ENCODE results near the gene KCNAB2. TPM values are rescaled to one million over a fixed set of nuclear protein-coding genes. Genes with fewer than 3 reads are reported as not detected.
A peak's percentile ranks its signal among the peaks of the same experiment; 100 is the strongest.

KCNAB2 gene
- total RNA-seq, 1 donor from 2014 or later: 3.1 TPM

DNA sequence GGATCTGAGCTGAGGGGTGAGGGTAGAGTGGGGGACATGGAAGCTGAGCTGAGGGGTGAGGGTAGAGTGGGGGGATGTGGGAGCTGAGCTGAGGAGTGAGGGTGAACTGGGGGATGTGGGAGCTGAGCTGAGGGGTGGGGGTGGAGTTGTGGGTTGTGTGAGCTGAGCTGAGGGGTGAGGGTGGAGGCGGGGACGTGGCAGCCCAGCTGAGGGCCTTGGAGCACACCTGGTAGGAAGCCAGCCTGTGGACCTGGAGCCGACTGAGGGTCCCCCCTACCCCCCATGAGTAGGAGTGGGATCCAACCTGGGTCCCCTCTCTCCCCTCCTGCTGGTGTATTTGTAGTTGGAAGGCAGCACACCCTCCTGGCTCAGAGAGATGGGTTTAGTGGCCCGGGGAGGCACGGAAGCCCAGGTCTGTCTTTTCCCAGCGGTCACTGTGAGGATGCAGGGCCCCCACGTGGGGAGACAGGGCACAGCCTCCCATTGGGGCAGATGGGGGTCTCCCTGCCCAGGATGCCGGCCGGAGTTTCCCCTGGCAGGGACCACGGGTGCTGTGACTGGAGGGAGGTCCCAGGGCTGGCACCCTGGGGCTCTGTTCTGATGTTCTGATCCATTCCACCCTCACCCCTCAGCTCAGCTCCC is 40.3 kb upstream of the KCNAB2 start:
- H3K27me3 ChIP-seq (ENCODE audit: insufficient read depth, low read length): peaks cover 8% of the 10 kb centered on the region
- H3K27me3 Mint-ChIP-seq (ENCODE audit: low read depth, unreplicated experiment): peaks cover 24% of the 10 kb centered on the region
- DNase-seq (ENCODE audit: low read depth) (no peak), FAIRE-seq (no peak)
- no peaks in the 10 kb centered on the region for H3K9me3 ChIP-seq (ENCODE audit: insufficient read depth, low read depth, low read length)
- no peak overlapping the region for H2AFZ ChIP-seq (ENCODE audit: low read depth, low read length)
- H3K27ac Mint-ChIP-seq (ENCODE audit: unreplicated experiment): no peak overlapping the region
- peaks cover 19% of the 10 kb centered on the region for H4K20me1 ChIP-seq (ENCODE audit: insufficient read depth, low read length)
- no peaks in the 10 kb centered on the region for H3K36me3 ChIP-seq (ENCODE audit: insufficient read depth, low read length)
- no peaks in the 10 kb centered on the region for H3K9me3 Mint-ChIP-seq (ENCODE audit: unreplicated experiment)
- H3K4me3 Mint-ChIP-seq (ENCODE audit: unreplicated experiment): no peak overlapping the region
- no peak overlapping the region for H3K4me3 ChIP-seq (ENCODE audit: insufficient read depth, low read depth, low read length)
- peaks cover 2% of the 10 kb centered on the region for H3K4me1 Mint-ChIP-seq (ENCODE audit: low read depth, unreplicated experiment)
- no peak overlapping the region for H3K9ac ChIP-seq (ENCODE audit: low read length)
- H3K36me3 Mint-ChIP-seq (ENCODE audit: low read depth, unreplicated experiment): peaks cover 2% of the 10 kb centered on the region
- no peaks in the 10 kb centered on the region for H3K79me2 ChIP-seq (ENCODE audit: insufficient read depth, low read length)
- no peaks in the 10 kb centered on the region for H3K4me1 ChIP-seq (ENCODE audit: insufficient read depth, low read length)
- no peak overlapping the region for H3K4me2 ChIP-seq (ENCODE audit: low read length)
- no peak for TF ChIP-seq EZH2 (IDR thresholded peaks at IDR 0.05; ENCODE audit: insufficient read depth, low read length)
- no peak for TF ChIP-seq CTCF (IDR thresholded peaks at IDR 0.05; ENCODE audit: insufficient read depth, low read depth, low read length)
- H3K27ac ChIP-seq (ENCODE audit: low read depth, low read length): no peak overlapping the region

DNA sequence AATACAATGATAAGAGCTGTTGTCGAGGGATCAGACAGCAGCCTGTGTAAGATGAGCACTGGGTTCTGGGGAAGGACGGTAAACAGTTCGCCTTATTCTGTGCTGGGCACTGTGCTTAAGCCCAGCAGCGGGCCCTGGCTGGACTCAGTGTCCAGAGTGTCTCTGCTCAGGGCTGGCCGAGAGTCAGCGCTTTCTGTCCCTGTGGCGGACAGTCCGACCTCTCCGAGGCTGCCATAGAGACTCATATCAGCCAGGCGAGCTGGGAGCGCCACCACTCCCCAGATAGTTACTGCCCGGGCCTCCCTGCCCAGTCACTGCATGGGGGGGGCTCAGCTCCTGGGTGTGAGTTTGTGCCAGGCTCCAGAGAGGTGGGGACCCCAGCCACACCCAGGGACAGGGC is 38.8 kb upstream of the KCNAB2 start:
- Histone ChIP-seq H3K36me3 (ENCODE audit: insufficient read depth, low read length) (no peaks in the 10 kb centered on the region), H3K4me3 (ENCODE audit: insufficient read depth, low read depth, low read length) (no peak overlapping the region), H2AFZ (ENCODE audit: low read depth, low read length) (no peak overlapping the region), H4K20me1 (ENCODE audit: insufficient read depth, low read length) (peaks cover 11% of the 10 kb centered on the region), H3K79me2 (ENCODE audit: insufficient read depth, low read length) (no peaks in the 10 kb centered on the region), H3K9ac (ENCODE audit: low read length) (no peak overlapping the region), H3K27me3 (ENCODE audit: insufficient read depth, low read length) (peaks cover 8% of the 10 kb centered on the region), H3K9me3 (ENCODE audit: insufficient read depth, low read depth, low read length) (no peaks in the 10 kb centered on the region), H3K4me2 (ENCODE audit: low read length) (no peak overlapping the region), H3K4me1 (ENCODE audit: insufficient read depth, low read length) (no peaks in the 10 kb centered on the region), H3K27ac (ENCODE audit: low read depth, low read length) (no peak overlapping the region)
- H3K27me3 Mint-ChIP-seq (ENCODE audit: low read depth, unreplicated experiment): peaks cover 29% of the 10 kb centered on the region
- H3K9me3 Mint-ChIP-seq (ENCODE audit: unreplicated experiment): no peaks in the 10 kb centered on the region
- FAIRE-seq (no peak), DNase-seq (ENCODE audit: low read depth) (no peak)
- peaks cover 2% of the 10 kb centered on the region for H3K4me1 Mint-ChIP-seq (ENCODE audit: low read depth, unreplicated experiment)
- H3K36me3 Mint-ChIP-seq (ENCODE audit: low read depth, unreplicated experiment): peaks cover 2% of the 10 kb centered on the region
- H3K27ac Mint-ChIP-seq (ENCODE audit: unreplicated experiment): no peak overlapping the region
- no peak for TF ChIP-seq CTCF (IDR thresholded peaks at IDR 0.05; ENCODE audit: insufficient read depth, low read depth, low read length)
- TF ChIP-seq EZH2 (IDR thresholded peaks at IDR 0.05; ENCODE audit: insufficient read depth, low read length): no peak
- no peak overlapping the region for H3K4me3 Mint-ChIP-seq (ENCODE audit: unreplicated experiment)

DNA sequence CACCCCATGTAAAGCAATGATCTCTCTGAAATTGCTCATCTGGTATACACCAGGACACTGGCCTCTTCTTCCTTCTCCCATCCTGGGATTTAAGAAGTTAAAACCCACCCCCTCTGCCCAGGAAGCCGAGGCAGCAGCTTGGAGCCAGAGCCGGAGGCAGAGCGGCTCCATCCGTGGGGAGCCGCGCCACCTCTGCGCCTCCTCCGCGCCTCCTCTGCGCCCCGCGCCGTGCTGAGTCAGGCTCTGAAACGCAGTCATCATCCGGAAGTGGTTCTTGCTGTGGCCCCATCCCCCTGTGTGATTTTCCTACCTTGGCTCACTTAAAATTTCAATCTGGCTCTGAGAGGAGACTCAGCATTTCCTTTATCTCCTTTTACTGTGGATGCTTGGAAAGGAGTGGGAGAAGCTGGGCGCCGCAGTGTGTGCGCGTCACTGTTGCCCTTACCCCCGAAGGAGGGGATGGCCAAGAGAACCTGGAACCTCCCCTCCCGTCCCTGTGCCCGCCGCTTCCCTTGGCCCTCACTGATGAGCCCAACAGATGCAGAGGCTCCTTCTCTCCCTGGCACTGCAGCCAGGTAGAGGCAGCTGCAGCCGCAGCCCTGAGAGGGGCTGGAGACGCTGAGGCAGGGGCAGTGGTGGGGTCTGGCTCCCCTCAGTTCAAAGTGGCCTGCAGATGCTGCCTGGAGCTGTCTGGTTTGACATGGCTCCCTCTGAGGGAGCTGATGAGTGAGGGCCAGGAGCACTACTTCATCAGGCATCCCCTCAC is 38.2 kb upstream of the KCNAB2 start:
- peak; percentile 13 for DNase-seq (ENCODE audit: low read depth)
- Mint-ChIP-seq H3K36me3 (ENCODE audit: low read depth, unreplicated experiment) (peaks cover 2% of the 10 kb centered on the region), H3K27ac (ENCODE audit: unreplicated experiment) (no peak overlapping the region), H3K9me3 (ENCODE audit: unreplicated experiment) (no peaks in the 10 kb centered on the region), H3K27me3 (ENCODE audit: low read depth, unreplicated experiment) (peaks cover 27% of the 10 kb centered on the region), H3K4me1 (ENCODE audit: low read depth, unreplicated experiment) (peaks cover 2% of the 10 kb centered on the region), H3K4me3 (ENCODE audit: unreplicated experiment) (no peak overlapping the region)
- H2AFZ ChIP-seq (ENCODE audit: low read depth, low read length): no peak overlapping the region
- H4K20me1 ChIP-seq (ENCODE audit: insufficient read depth, low read length): peaks cover 5% of the 10 kb centered on the region
- no peaks in the 10 kb centered on the region for H3K79me2 ChIP-seq (ENCODE audit: insufficient read depth, low read length)
- no peak overlapping the region for H3K9ac ChIP-seq (ENCODE audit: low read length)
- peaks cover 5% of the 10 kb centered on the region for H3K27me3 ChIP-seq (ENCODE audit: insufficient read depth, low read length)
- H3K27ac ChIP-seq (ENCODE audit: low read depth, low read length): no peak overlapping the region
- H3K4me2 ChIP-seq (ENCODE audit: low read length): no peak overlapping the region
- no peaks in the 10 kb centered on the region for H3K9me3 ChIP-seq (ENCODE audit: insufficient read depth, low read depth, low read length)
- H3K36me3 ChIP-seq (ENCODE audit: insufficient read depth, low read length): no peaks in the 10 kb centered on the region
- no peak overlapping the region for H3K4me3 ChIP-seq (ENCODE audit: insufficient read depth, low read depth, low read length)
- TF ChIP-seq EZH2 (IDR thresholded peaks at IDR 0.05; ENCODE audit: insufficient read depth, low read length) (no peak), CTCF (IDR thresholded peaks at IDR 0.05; ENCODE audit: insufficient read depth, low read depth, low read length) (no peak)
- no peaks in the 10 kb centered on the region for H3K4me1 ChIP-seq (ENCODE audit: insufficient read depth, low read length)
- FAIRE-seq: no peak

Data from astrocyte (in vitro differentiated cells and primary cell).